Heart left ventricle (tissue), 16 donors: Measurements from ENCODE around the gene HDGFL2. TPM values are rescaled to one million over a fixed set of nuclear protein-coding genes. Genes with fewer than 3 reads are reported as not detected.

ENCODE experiments used
- ATAC-seq, 4 donors: fragments of 200-7000 bp; cut with Tn5 transposase; one replicate each; pipeline ENCODE4 v1.9.1; 2020 to 2022; ENCODE audit warnings: moderate library complexity in 4 of 4, mild to moderate bottlenecking in 3 of 4, moderate number of reproducible peaks in 1 of 4
- DNase-seq, 5 donors: peaks; one replicate each; pipeline ENCODE4 v3.0.0-alpha.2; 2020
- H3K27ac ChIP-seq, 12 donors: fragments of 200-600 bp; sonication (generic) in 4 of 12; one replicate each; pipeline versions ENCODE4 v1.5.0 to v1.8.0; 2016 to 2022; ENCODE audit warnings: mild to moderate bottlenecking in 2 of 12
- H3K27me3 ChIP-seq, 9 donors: fragments of 200-600 bp; sonication (generic) in 2 of 9; one replicate each; pipeline versions ENCODE4 v1.5.1 to v1.8.0; 2016 to 2022; ENCODE audit warnings: mild to moderate bottlenecking in 3 of 9
- H3K36me3 ChIP-seq, 9 donors: fragments of 200-600 bp; sonication (generic) in 2 of 9; one replicate each; pipeline versions ENCODE4 v1.5.0 to v1.8.0; 2018 to 2022; ENCODE audit warnings: mild to moderate bottlenecking in 2 of 9
- H3K4me1 ChIP-seq, 12 donors: fragments of 200-600 bp; sonication (generic) in 4 of 12; one replicate each; pipeline versions ENCODE4 v1.5.0 to v1.8.0; 2016 to 2022; ENCODE audit warnings: mild to moderate bottlenecking in 3 of 12
- H3K4me3 ChIP-seq, 12 donors: fragments of 200-600 bp; sonication (generic) in 4 of 12; one replicate each; pipeline versions ENCODE4 v1.5.0 to v1.8.0; 2017 to 2022; ENCODE audit warnings: mild to moderate bottlenecking in 9 of 12, moderate library complexity in 4 of 12
- H3K9me3 ChIP-seq, 12 donors: fragments of 200-600 bp; sonication (generic) in 4 of 12; one replicate each; pipeline versions ENCODE4 v1.5.0 to v1.8.0; 2016 to 2022; ENCODE audit warnings: mild to moderate bottlenecking in 1 of 12
- POLR2A ChIP-seq, 2 donors: fragments of 450-650 bp; IDR thresholded peaks; one replicate each; pipeline ENCODE4 v1.6.1; 2017; ENCODE audit warnings: antibody characterized with exemption in 2 of 2, mild to moderate bottlenecking in 2 of 2, moderate library complexity in 2 of 2
- WGBS, 4 donors: extraction: QIAGEN DNeasy Blood & Tissue Kit in 2 of 4; methylation state at CpG; one replicate each; pipeline versions ENCODE4 v1.1.5 to v1.1.7; 2013 to 2018; 5-methylcytosine and 5-hydroxymethylcytosine counted together
- intact Hi-C, 10 donors: fragments of 100-400 bp; cut with DNase I; formaldehyde crosslinking; loops; one replicate each; pipeline versions ENCODE4 v1.11.1 to v1.14.2; 2022
- polyA plus RNA-seq, 2 donors: library from polyadenylated mRNA; stranded (reverse); fragments of 200-250 nt; gene quantifications; one replicate each; pipeline ENCODE4 v1.2.3, GENCODE V29; 2013
- total RNA-seq, 9 donors: library from RNA; depleted of rRNA in 2 of 9; stranded (reverse); fragments of >200 nt in 2 of 9; fragmentation: NEBNext Ultra II Directional in 3 of 9; extraction: Animal tissue kit (Norgen Biotek cat#: 25700) in 3 of 9; gene quantifications; one replicate each; pipeline versions ENCODE4 v1.1.0 to v1.2.4, GENCODE V29; 2016 to 2023
- TF ChIP-seq, protein P1 (sequence below), 12 donors: fragments of 200-600 bp; sonication (generic) in 4 of 12; IDR thresholded peaks; one replicate each; pipeline versions ENCODE4 v1.5.0 to v1.8.0; 2018 to 2022; ENCODE audit warnings: antibody characterized with exemption in 12 of 12, mild to moderate bottlenecking in 5 of 12
- donor health status: ischemic (EF 13 %, LVEDD 7.1; RV severe dilation, severe dysfunction).
- donor health status: healthy with polysubstance abuse.
- donor health status: DM: no; HTN: yes; CAD: no.
- donor health status: DM: no; HTN: no; CAD: no.
- donor health status: ischemic (EF 25% LVEDD 6.9; RV normal size, moderate dysfunction).
- donor health status: ischemic (EF 25% LVEDD 5.7; RV mildly dilated, moderate dysfunction).
- donor health status: healthy.
- donor health status: DM: yes; HTN: yes; CAD: no.
- donor health status: ischemic (EF 35%, LVEDD 5.7; RV mildly dilated, moderate dysfunction).
- donor health status: nonischemic (EF 11% LVEDD 7.7; RV severe dilation, severe dysfunction).
- donor health status: DM: yes; HTN: yes; CAD: no.
- donor health status: PGD.
- donor health status: ischemic (EF 29% LVEDD 5.4; RV normal size, mild dysfunction).
- donor health status: nonischemic (EF 23%, LVEDD 6.1; RV moderate dilation, normal function).

Gene HDGFL2
- total and polyA plus RNA-seq, 11 donors = 20.8 to 235 (median 30.7) TPM

DNA sequence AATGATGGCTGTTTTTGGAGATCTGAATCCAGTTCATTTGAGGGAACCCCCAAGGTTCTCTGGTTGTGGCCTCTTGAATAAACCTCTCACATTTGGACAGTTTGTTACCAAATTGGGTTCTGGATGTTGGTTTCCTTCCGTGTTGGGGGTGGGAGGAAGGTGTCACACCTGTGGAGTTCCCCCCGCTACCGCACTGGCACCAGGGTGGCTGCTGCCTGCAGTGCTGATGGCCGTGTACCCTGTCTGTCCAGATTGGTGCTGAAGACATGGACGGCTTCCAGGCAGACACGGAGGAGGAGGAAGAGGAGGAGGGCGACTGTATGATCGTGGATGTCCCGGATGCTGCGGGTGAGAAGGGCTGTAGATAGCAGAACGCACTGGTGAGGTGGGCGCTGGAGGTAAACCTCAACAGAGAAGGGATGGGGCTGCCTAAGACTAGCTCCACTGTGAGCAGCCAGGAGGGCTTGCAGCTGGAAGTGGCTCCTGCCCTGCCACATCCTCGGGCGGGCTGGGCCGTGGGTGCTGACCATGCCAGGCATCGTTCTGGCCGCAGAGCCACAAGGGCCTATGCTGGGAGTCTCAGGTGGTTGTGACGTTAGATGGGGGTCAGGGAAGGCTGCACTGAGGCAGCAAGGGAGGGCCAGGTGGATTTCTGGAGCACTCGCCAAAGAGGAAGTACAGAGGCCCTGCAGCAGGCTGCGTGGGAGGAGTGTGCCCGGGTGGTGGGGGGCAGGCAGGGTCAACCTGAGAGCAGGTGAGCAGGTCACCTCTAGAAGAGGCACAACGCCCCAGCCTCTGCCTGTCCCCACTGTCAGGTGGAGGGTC is 29.9 kb upstream of the HDGFL2 start:
- intact Hi-C loops = no loop called here
- peaks cover 0 to 40% (median 33%) of the 10 kb centered on the region in 9 donors for H3K36me3 ChIP-seq
- no peaks in the 10 kb centered on the region for H3K27me3 ChIP-seq
- no peaks in the 10 kb centered on the region for H3K9me3 ChIP-seq
- H3K4me1 ChIP-seq = no peaks in the 10 kb centered on the region
- H3K4me3 ChIP-seq = no peak overlapping the region
- 81 to 84% (median 84%) methylated on average over 22 of the region's 22 CpGs for WGBS, 4 donors
- no peak for DNase-seq
- ATAC-seq = no peak
- TF ChIP-seq, protein P1, sequence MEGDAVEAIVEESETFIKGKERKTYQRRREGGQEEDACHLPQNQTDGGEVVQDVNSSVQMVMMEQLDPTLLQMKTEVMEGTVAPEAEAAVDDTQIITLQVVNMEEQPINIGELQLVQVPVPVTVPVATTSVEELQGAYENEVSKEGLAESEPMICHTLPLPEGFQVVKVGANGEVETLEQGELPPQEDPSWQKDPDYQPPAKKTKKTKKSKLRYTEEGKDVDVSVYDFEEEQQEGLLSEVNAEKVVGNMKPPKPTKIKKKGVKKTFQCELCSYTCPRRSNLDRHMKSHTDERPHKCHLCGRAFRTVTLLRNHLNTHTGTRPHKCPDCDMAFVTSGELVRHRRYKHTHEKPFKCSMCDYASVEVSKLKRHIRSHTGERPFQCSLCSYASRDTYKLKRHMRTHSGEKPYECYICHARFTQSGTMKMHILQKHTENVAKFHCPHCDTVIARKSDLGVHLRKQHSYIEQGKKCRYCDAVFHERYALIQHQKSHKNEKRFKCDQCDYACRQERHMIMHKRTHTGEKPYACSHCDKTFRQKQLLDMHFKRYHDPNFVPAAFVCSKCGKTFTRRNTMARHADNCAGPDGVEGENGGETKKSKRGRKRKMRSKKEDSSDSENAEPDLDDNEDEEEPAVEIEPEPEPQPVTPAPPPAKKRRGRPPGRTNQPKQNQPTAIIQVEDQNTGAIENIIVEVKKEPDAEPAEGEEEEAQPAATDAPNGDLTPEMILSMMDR (IDR thresholded peaks at IDR 0.05) = no peak
- no peak for TF ChIP-seq POLR2A (IDR thresholded peaks at IDR 0.05)
- no peak overlapping the region for H3K27ac ChIP-seq

DNA sequence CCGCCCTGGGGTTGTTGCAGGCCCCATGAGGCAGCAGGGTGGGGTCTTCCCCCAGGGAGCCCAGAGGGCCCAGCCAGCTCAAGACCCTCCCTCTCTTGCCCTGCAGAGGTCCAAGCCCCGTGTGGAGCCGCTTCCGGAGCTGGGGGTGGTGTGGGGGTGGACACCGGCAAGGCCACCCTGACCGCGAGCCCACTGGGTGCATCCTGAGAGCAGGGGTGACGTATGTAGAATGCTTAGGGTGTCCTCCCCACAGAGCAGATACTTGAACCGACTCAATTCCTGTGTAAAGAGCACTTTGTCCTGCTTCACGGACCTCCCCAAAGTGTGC is 29.3 kb upstream of the HDGFL2 start:
- ATAC-seq = no peak
- no peak for DNase-seq
- Histone ChIP-seq H3K4me3 (no peak overlapping the region), H3K4me1 (no peaks in the 10 kb centered on the region), H3K27me3 (no peaks in the 10 kb centered on the region), H3K27ac (no peak overlapping the region), H3K9me3 (no peaks in the 10 kb centered on the region), H3K36me3 (peaks cover 0 to 45% (median 39%) of the 10 kb centered on the region in 9 donors)
- no peak for TF ChIP-seq POLR2A (IDR thresholded peaks at IDR 0.05)
- TF ChIP-seq, protein P1 (IDR thresholded peaks at IDR 0.05) = no peak
- intact Hi-C loops = no loop called here
- WGBS, 4 donors = 84 to 89% (median 85%) methylated on average over 8 to 10 of the region's 10 CpGs

DNA sequence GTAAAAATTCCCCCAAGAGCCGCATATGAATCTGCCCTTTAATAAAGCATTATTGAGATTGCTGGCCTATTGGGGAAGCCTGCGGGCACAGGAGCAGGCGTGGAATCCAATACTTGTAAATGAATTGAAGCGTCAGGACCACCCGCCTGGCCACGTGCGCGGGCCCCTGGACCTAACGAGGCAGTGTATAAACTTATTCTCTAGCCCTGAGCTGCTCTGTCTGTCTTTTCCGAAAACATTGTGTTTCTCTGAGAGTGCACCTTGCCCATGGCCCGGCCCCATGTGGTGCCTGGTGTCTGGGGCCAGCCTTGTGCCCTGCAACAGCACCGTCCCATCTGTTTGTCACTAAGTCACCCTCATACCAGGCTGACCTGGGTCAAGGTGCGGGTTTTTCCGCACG is 28.9 kb upstream of the HDGFL2 start:
- TF ChIP-seq, protein P1 (IDR thresholded peaks at IDR 0.05) = no peak
- no peak for TF ChIP-seq POLR2A (IDR thresholded peaks at IDR 0.05)
- no peaks in the 10 kb centered on the region for H3K4me1 ChIP-seq
- no peak overlapping the region for H3K27ac ChIP-seq
- ATAC-seq (no peak), DNase-seq (no peak)
- no peaks in the 10 kb centered on the region for H3K27me3 ChIP-seq
- H3K4me3 ChIP-seq = no peak overlapping the region
- no peaks in the 10 kb centered on the region for H3K9me3 ChIP-seq
- WGBS, 4 donors = 90 to 94% (median 92%) methylated on average over 15 of the region's 15 CpGs
- H3K36me3 ChIP-seq = peaks cover 0 to 49% (median 43%) of the 10 kb centered on the region in 9 donors
- intact Hi-C loops = no loop called here

DNA sequence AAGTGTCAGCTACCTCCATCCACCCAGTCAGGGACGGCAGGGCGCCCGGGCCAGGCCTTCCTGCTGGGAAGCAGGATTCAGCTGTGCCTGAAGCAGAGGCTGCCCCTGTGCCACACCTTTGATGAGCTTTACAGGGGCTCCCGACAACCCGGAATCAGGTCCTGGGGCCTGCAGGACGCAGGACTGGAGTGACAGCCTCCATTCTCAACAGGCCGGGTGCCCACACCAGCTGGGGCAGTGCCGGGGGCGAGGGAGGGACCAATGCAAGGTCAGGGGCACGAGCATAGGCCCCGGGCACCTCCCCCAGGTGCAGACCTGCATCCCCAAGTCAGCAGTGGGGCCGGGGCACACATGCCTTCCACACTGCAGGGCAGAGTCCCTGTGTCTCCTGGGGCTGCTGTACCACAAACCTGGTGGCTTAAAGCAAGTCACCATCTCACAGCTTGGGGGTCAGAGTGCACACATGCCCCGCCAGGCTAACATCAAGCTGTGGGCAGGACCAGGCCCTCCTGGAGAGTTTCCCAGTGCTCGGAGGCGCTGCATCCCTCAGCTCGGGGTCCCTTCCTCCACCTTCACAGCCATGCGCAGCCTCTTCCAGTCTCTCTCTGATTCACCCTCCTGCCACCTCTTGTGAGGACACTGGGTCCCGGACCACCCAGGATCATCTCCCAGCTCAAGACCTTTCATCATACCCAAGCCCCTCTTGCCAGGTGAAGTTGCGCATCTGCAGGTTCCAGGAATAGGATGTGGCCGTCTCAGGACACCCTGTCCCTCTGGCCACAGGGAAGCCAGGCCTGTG is 27.9 kb upstream of the HDGFL2 start:
- no peak for DNase-seq
- no peak overlapping the region for H3K27ac ChIP-seq
- H3K4me1 ChIP-seq = peaks cover 0 to 10% (median 2%) of the 10 kb centered on the region in 12 donors
- peaks cover 0 to 59% (median 52%) of the 10 kb centered on the region in 9 donors for H3K36me3 ChIP-seq
- no peak overlapping the region for H3K4me3 ChIP-seq
- 73 to 85% (median 81%) methylated on average over 10 to 20 of the region's 20 CpGs for WGBS, 4 donors
- no peak for ATAC-seq
- TF ChIP-seq POLR2A (IDR thresholded peaks at IDR 0.05) = no peak
- TF ChIP-seq, protein P1 (IDR thresholded peaks at IDR 0.05) = no peak
- intact Hi-C loops = no loop called here
- no peaks in the 10 kb centered on the region for H3K27me3 ChIP-seq
- H3K9me3 ChIP-seq = no peaks in the 10 kb centered on the region
